Neuronal stem cell (in vitro differentiated cells): ENCODE data around the gene BAD.

Experiments used
- DNase-seq: peaks from one replicate; pipeline ENCODE4 v3.0.0-alpha.2; 2013; ENCODE audit warnings: low spot score
- H2AFZ ChIP-seq: one replicate; pipeline ENCODE4 v1.6.1; 2013; ENCODE audit warnings: mild to moderate bottlenecking, low read length, inconsistent platforms
- H2AK5ac ChIP-seq: 2 replicates; pipeline ENCODE4 v1.6.1; 2013; ENCODE audit warnings: low read depth, mild to moderate bottlenecking, inconsistent platforms, low read length, moderate library complexity, mixed read lengths
- H2BK120ac ChIP-seq: 2 replicates; pipeline ENCODE4 v1.6.1; 2013; ENCODE audit warnings: low read depth, mild to moderate bottlenecking, inconsistent platforms, low read length, moderate library complexity, mixed read lengths
- H2BK12ac ChIP-seq: one replicate; pipeline ENCODE4 v1.6.1; 2013; ENCODE audit warnings: low read length, inconsistent platforms
- H2BK15ac ChIP-seq: 2 replicates; pipeline ENCODE4 v1.6.1; 2013; ENCODE audit warnings: mild to moderate bottlenecking, low read length, inconsistent platforms, mixed read lengths
- H2BK5ac ChIP-seq: one replicate; pipeline ENCODE4 v1.6.1; 2013; ENCODE audit warnings: inconsistent platforms, mild to moderate bottlenecking, low read length, moderate library complexity
- H3K14ac ChIP-seq: one replicate; pipeline ENCODE4 v1.6.1; 2013; ENCODE audit warnings: low read length, inconsistent platforms
- H3K18ac ChIP-seq: 2 replicates; pipeline ENCODE4 v1.6.1; 2013; ENCODE audit warnings: low read length, inconsistent platforms
- H3K23ac ChIP-seq: 2 replicates; pipeline ENCODE4 v1.6.1; 2013; ENCODE audit warnings: low read depth, mild to moderate bottlenecking, mixed read lengths, low read length, inconsistent platforms; ENCODE audit not compliant: poor library complexity
- H3K27ac ChIP-seq: replicated peaks from 3 replicates; pipeline ENCODE4 v1.5.1; 2013; ENCODE audit warnings: low read length, inconsistent platforms
- H3K27me3 ChIP-seq, 3 experiments: 2 replicates each; pipeline ENCODE4 v1.6.1; 2013; ENCODE audit warnings: low read length in 3 of 3, mild to moderate bottlenecking in 2 of 3, inconsistent platforms in 1 of 3, low read depth in 1 of 3, mixed read lengths in 1 of 3, moderate library complexity in 1 of 3; ENCODE audit not compliant: control insufficient read depth in 3 of 3, insufficient read depth in 3 of 3
- H3K36me3 ChIP-seq, 2 donors: replicated peaks in 1 of 2; 2 replicates each; pipeline ENCODE4 v1.6.1; 2013; ENCODE audit warnings: low read length in 2 of 2; ENCODE audit not compliant: control insufficient read depth in 2 of 2, insufficient read depth in 2 of 2
- H3K4ac ChIP-seq: 2 replicates; pipeline ENCODE4 v1.6.1; 2013; ENCODE audit warnings: inconsistent platforms, mild to moderate bottlenecking, low read length, moderate library complexity
- H3K4me1 ChIP-seq, 2 donors: 1 replicate in 1 of 2; 2 replicates in 1 of 2; pipeline ENCODE4 v1.6.1; 2013; ENCODE audit warnings: low read length in 2 of 2, low read depth in 1 of 2; ENCODE audit not compliant: control insufficient read depth in 2 of 2, insufficient read depth in 1 of 2
- H3K4me2 ChIP-seq: one replicate; pipeline ENCODE4 v1.6.1; 2013; ENCODE audit warnings: mild to moderate bottlenecking, low read length, inconsistent platforms; ENCODE audit not compliant: insufficient read depth, poor library complexity, severe bottlenecking
- H3K4me3 ChIP-seq, 2 donors: 2 replicates each; pipeline ENCODE4 v1.5.1; 2013; ENCODE audit warnings: low read length in 2 of 2, mild to moderate bottlenecking in 2 of 2, inconsistent platforms in 1 of 2, moderate library complexity in 1 of 2
- H3K79me1 ChIP-seq: one replicate; pipeline ENCODE4 v1.6.1; 2013; ENCODE audit warnings: low read depth, mild to moderate bottlenecking, inconsistent platforms, low read length, moderate library complexity
- H3K9ac ChIP-seq: one replicate; pipeline ENCODE4 v1.6.1; 2013; ENCODE audit warnings: mild to moderate bottlenecking, low read depth, low read length, inconsistent platforms; ENCODE audit not compliant: poor library complexity
- H3K9me3 ChIP-seq, 2 donors: replicated peaks in 1 of 2; 2 replicates each; pipeline versions ENCODE3 to v1.6.1; 2013; ENCODE audit warnings: low read length in 2 of 2, mild to moderate bottlenecking in 2 of 2, inconsistent platforms in 1 of 2, low read depth in 1 of 2, mixed read lengths in 1 of 2, moderate library complexity in 1 of 2; ENCODE audit not compliant: control insufficient read depth in 2 of 2, insufficient read depth in 1 of 2
- H4K8ac ChIP-seq: one replicate; pipeline ENCODE4 v1.6.1; 2013; ENCODE audit warnings: low read depth, mild to moderate bottlenecking, inconsistent platforms, low read length, moderate library complexity
- H4K91ac ChIP-seq: one replicate; pipeline ENCODE4 v1.6.1; 2013; ENCODE audit warnings: low read length, low read depth, mild to moderate bottlenecking, inconsistent platforms; ENCODE audit not compliant: poor library complexity
- WGBS, 2 donors: extraction: QIAGEN DNeasy Blood & Tissue Kit; methylation state at CpG; one replicate each; pipeline ENCODE4 v1.1.7; 2013; ENCODE audit warnings: missing lambda C conversion rate in 2 of 2, mixed read lengths in 1 of 2; ENCODE audit not compliant: insufficient read length in 2 of 2, insufficient replicate concordance in 1 of 2; ENCODE audit errors: extremely low coverage in 2 of 2; 5-methylcytosine and 5-hydroxymethylcytosine counted together

Gene BAD

DNA sequence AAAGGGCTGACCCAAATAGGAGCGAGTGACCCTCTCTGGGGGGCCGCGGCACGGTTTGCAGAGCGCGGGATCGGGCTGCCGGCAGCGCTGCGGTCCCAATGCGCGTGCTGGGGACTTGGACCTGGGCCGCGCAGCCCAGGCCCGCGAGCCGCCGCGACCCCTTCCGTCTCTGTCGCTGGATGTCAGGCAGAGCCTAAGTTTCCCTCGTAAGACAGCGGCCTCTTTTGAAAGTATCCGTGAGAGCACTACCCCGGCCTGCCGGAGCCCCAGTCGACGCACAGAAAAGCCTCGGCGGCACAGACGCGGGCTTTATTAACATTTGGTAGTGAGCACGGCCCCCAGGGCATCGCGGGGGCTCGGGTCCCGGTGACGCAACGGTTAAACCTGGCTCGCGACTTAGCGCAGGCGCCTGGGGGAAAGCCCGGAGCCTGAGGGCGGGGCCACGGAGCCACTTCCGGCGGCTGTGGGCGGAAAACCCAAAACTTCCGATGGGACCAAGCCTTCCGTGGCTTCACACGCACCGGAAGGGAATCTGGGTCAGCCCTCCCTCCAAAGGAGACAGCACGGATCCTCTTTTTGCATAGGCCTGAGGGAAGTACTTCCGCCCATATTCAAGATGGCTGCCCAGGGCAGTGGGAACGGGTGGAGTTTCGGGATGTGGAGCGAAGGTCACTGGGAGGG is 14.8 kb downstream of the BAD start:
- peak overlapping the region; percentile 17 for H2BK120ac ChIP-seq
- no peak overlapping the region for H4K91ac ChIP-seq
- H2BK12ac ChIP-seq: no peak overlapping the region
- peak overlapping the region; percentile 96 for H3K9ac ChIP-seq
- peak overlapping the region; percentile 98 for H3K4me2 ChIP-seq
- H2AFZ ChIP-seq: peak overlapping the region; percentile 94
- H3K4me1 ChIP-seq: peaks cover 9 to 19% of the 10 kb centered on the region in 2 donors
- H2AK5ac ChIP-seq: peak overlapping the region; percentile 96
- H2BK15ac ChIP-seq: peak overlapping the region; percentile 92
- H4K8ac ChIP-seq: no peak overlapping the region
- peak overlapping the region; percentile 96 for H3K27ac ChIP-seq
- WGBS, 2 donors: no CpG with 5 or more reads among the region's 58 CpGs
- no peaks in the 10 kb centered on the region for H3K9me3 ChIP-seq
- peak overlapping the region; percentile 94 for H3K14ac ChIP-seq
- H3K4ac ChIP-seq: peak overlapping the region; percentile 84
- H3K23ac ChIP-seq: peak overlapping the region; percentile 100
- peaks cover 5% of the 10 kb centered on the region for H3K79me1 ChIP-seq
- H3K18ac ChIP-seq: peak overlapping the region; percentile 96
- peak overlapping the region; percentile 84 to 88 for H3K4me3 ChIP-seq
- DNase-seq: peak; percentile 99
- H2BK5ac ChIP-seq: peak overlapping the region; percentile 82
- H3K27me3 ChIP-seq: no peaks in the 10 kb centered on the region
- peaks cover 14 to 26% of the 10 kb centered on the region in 2 donors for H3K36me3 ChIP-seq

DNA sequence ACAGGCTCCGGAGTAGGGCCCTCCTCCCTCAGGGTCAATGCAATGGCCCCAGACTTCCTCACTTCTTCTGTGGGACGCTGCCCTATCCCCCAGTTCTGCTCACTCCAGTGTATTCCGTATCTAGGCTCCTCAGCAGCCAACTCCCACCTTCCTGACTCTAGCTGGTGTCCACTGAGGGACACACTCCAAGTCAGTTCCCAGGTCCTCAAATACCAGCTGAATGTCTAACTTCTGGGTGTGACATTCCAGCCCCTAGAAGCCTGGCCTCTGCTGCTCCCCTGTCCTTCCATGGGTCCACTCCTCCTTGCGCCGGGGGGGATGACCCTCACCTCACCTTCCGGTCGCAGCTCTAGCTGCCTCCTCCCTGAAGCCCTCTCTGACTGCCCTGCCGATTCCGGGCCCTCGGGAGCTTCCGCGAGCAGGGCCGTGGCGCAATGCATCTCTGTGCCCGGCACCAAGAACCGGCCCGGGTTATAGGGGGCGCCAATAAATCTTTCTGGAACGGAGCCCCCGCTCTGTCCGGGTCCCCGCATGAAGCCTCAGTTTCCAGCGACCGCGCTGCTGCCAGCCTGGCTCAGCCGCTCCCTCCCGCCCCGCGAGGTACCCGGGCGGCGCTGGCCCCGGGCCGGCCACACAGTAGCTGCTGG is 15.4 kb downstream of the BAD start:
- H3K9me3 ChIP-seq: no peaks in the 10 kb centered on the region
- H3K4me1 ChIP-seq: peaks cover 9 to 19% of the 10 kb centered on the region in 2 donors
- peak overlapping the region; percentile 17 for H2BK120ac ChIP-seq
- H2AFZ ChIP-seq: peak overlapping the region; percentile 94
- H3K14ac ChIP-seq: peak overlapping the region; percentile 94
- H4K8ac ChIP-seq: no peak overlapping the region
- peak overlapping the region; percentile 82 for H2BK5ac ChIP-seq
- H3K4ac ChIP-seq: peak overlapping the region; percentile 84
- no peaks in the 10 kb centered on the region for H3K27me3 ChIP-seq
- no CpG with 5 or more reads among the region's 34 CpGs for WGBS, 2 donors
- peak overlapping the region; percentile 96 for H3K27ac ChIP-seq
- H2AK5ac ChIP-seq: peak overlapping the region; percentile 96
- H3K36me3 ChIP-seq: peaks cover 15 to 32% of the 10 kb centered on the region in 2 donors
- H3K9ac ChIP-seq: peak overlapping the region; percentile 96
- peak overlapping the region; percentile 98 for H3K4me2 ChIP-seq
- no peak for DNase-seq
- peak overlapping the region; percentile 63 to 86 for H3K4me3 ChIP-seq
- peaks cover 4% of the 10 kb centered on the region for H3K79me1 ChIP-seq
- H3K18ac ChIP-seq: peak overlapping the region; percentile 96
- peak overlapping the region; percentile 100 for H3K23ac ChIP-seq
- peak overlapping the region; percentile 92 for H2BK15ac ChIP-seq
- no peak overlapping the region for H4K91ac ChIP-seq
- H2BK12ac ChIP-seq: no peak overlapping the region

DNA sequence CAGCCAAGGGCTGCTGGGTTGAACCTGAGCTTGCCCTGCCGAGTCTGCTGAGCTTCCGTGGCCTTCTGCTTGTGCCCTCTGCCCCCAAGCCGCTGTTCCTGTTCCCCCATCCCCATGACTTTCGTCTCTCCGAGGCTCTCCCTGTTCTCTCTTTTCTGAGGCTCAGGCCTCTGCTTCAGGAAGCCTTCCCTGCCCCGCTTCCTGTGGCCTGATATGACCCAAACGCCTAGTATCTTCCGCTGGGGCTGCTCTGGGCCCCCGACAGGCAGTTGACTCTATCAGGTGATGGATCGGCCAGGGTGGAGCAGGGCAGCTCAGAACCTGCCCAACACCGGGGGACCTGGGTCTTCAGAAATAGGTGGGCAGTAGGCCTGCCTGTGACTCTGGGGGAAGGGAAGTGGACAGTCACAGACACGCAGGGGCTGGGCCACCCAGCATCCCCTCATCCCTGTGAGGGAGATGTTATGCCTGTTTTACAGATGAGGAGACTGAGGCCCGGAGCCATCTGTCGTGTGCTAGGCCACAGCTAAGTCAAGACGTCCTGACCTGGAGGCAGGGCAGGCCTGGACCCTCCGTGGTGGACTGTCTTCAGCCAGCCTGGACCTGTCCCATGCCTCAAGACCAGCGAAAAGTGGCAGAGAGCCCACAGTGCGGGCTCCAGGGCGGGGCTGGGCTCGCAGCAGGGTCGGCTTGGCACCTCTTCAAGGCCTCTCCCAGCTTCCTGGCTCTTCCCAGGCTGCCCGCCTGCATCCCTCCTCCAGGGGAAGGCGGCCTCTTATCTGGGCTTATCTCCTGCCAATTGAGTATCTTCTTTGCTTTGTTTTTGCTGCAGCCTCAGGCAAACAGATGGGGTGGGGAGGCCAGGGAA is 16.2 kb downstream of the BAD start:
- Histone ChIP-seq H2BK15ac (no peak overlapping the region), H3K23ac (peak overlapping the region; percentile 100), H3K79me1 (peaks cover 3% of the 10 kb centered on the region), H3K9me3 (no peaks in the 10 kb centered on the region), H3K27ac (peak overlapping the region; percentile 96), H3K18ac (peak overlapping the region; percentile 3), H2AK5ac (peak overlapping the region; percentile 53), H2BK120ac (no peak overlapping the region), H2BK12ac (peak overlapping the region; percentile 22), H3K36me3 (peaks cover 17 to 38% of the 10 kb centered on the region in 2 donors), H3K4ac (no peak overlapping the region), H3K9ac (peak overlapping the region; percentile 72), H3K4me3 (peak overlapping the region; percentile 63 to 86), H3K4me1 (peaks cover 13 to 19% of the 10 kb centered on the region in 2 donors), H2AFZ (no peak overlapping the region), H3K4me2 (peak overlapping the region; percentile 98), H3K14ac (no peak overlapping the region), H4K8ac (no peak overlapping the region), H2BK5ac (peak overlapping the region; percentile 48), H3K27me3 (no peaks in the 10 kb centered on the region), H4K91ac (no peak overlapping the region)
- WGBS, 2 donors: no CpG with 5 or more reads among the region's 23 CpGs
- no peak for DNase-seq
